ENCODE measurements around the gene FBXO36. TPM values are rescaled to one million over a fixed set of nuclear protein-coding genes. Genes with fewer than 3 reads are reported as not detected.

FBXO36 gene
- total RNA-seq, 1 experiment from 2014 or later: 3.6 TPM

- H3K4me2 ChIP-seq (ENCODE audit: low read length): no peak overlapping the region
- H3K79me2 ChIP-seq (ENCODE audit: low read length): no peaks in the 10 kb centered on the region
- no peak overlapping the region for H3K9ac ChIP-seq (ENCODE audit: low read length)
- no peaks in the 10 kb centered on the region for H3K9me2 ChIP-seq (replicated peaks; ENCODE audit: low read length)
- intact Hi-C loops (cut with micrococcal nuclease): no loop called here
- no peaks in the 10 kb centered on the region for H3K27me3 ChIP-seq (ENCODE audit: low read length)
- ChIA-PET POLR2A (ENCODE audit: unreplicated experiment) (no interaction called here), CTCF (no interaction called here)
- no peak overlapping the region for H2AFZ ChIP-seq (ENCODE audit: low read length)
- DNase-seq (peak; percentile 12), ATAC-seq (no peak)
- H3K36me3 ChIP-seq (ENCODE audit: low read depth, low read length): no peaks in the 10 kb centered on the region
- no peak overlapping the region for H3K4me3 ChIP-seq (ENCODE audit: low read length)
- H3K27ac ChIP-seq (ENCODE audit: low read length): no peak overlapping the region
- no TSS peak for BruUV-seq (replicated peaks)
- TF ChIP-seq CTCF (conservative IDR thresholded peaks at IDR 0.05; ENCODE audit: low read depth, low read length): no peak
- no peak for TF ChIP-seq EZH2 (IDR thresholded peaks at IDR 0.05; ENCODE audit: low read length, unreplicated experiment)
- no peak for TF ChIP-seq EZH2phosphoT487 (IDR thresholded peaks at IDR 0.05; ENCODE audit: borderline replicate concordance, low read length)
- H3K4me1 ChIP-seq (ENCODE audit: insufficient read depth, low read length): no peaks in the 10 kb centered on the region
- no peaks in the 10 kb centered on the region for H4K20me1 ChIP-seq (ENCODE audit: low read length)
- no peaks in the 10 kb centered on the region for H3K9me3 ChIP-seq (ENCODE audit: low read length)
- H3F3A ChIP-seq (ENCODE audit: low read length, unreplicated experiment): no peaks in the 10 kb centered on the region
Observed at GRCh38 chr2:230042195-230042594, 119.9 kb downstream of the FBXO36 start.

- POLR2A ChIA-PET (ENCODE audit: unreplicated experiment): no interaction called here
- ATAC-seq (no peak), DNase-seq (no peak)
- intact Hi-C loops (cut with micrococcal nuclease): no loop called here
- no peaks in the 10 kb centered on the region for H3K36me3 ChIP-seq (ENCODE audit: low read depth, low read length)
- no peaks in the 10 kb centered on the region for H3F3A ChIP-seq (ENCODE audit: low read length, unreplicated experiment)
- no peak overlapping the region for H3K4me2 ChIP-seq (ENCODE audit: low read length)
- H3K9me2 ChIP-seq (replicated peaks; ENCODE audit: low read length): no peaks in the 10 kb centered on the region
- H3K27ac ChIP-seq (ENCODE audit: low read length): no peak overlapping the region
- no peaks in the 10 kb centered on the region for H4K20me1 ChIP-seq (ENCODE audit: low read length)
- BruUV-seq (replicated peaks): no TSS peak
- no peaks in the 10 kb centered on the region for H3K79me2 ChIP-seq (ENCODE audit: low read length)
- no peak overlapping the region for H3K4me3 ChIP-seq (ENCODE audit: low read length)
- H3K27me3 ChIP-seq (ENCODE audit: low read length): no peaks in the 10 kb centered on the region
- no peaks in the 10 kb centered on the region for H3K4me1 ChIP-seq (ENCODE audit: insufficient read depth, low read length)
- H3K9ac ChIP-seq (ENCODE audit: low read length): no peak overlapping the region
- no peak for TF ChIP-seq EZH2 (IDR thresholded peaks at IDR 0.05; ENCODE audit: low read length, unreplicated experiment)
- TF ChIP-seq CTCF (conservative IDR thresholded peaks at IDR 0.05; ENCODE audit: low read depth, low read length): no peak
- TF ChIP-seq EZH2phosphoT487 (IDR thresholded peaks at IDR 0.05; ENCODE audit: borderline replicate concordance, low read length): no peak
- CTCF ChIA-PET: no interaction called here
- no peak overlapping the region for H2AFZ ChIP-seq (ENCODE audit: low read length)
- no peaks in the 10 kb centered on the region for H3K9me3 ChIP-seq (ENCODE audit: low read length)
Observed at GRCh38 chr2:230043025-230043424, 120.7 kb downstream of the FBXO36 start.

GRCh38 chr2:230043461-230043860 is 121.2 kb downstream of the FBXO36 start:
- no peak for ATAC-seq
- no TSS peak for BruUV-seq (replicated peaks)
- TF ChIP-seq CTCF (conservative IDR thresholded peaks at IDR 0.05; ENCODE audit: low read depth, low read length) (no peak), EZH2 (IDR thresholded peaks at IDR 0.05; ENCODE audit: low read length, unreplicated experiment) (no peak), EZH2phosphoT487 (IDR thresholded peaks at IDR 0.05; ENCODE audit: borderline replicate concordance, low read length) (no peak)

More at GRCh38 chr2:230043461-230043860, 121.2 kb downstream of the FBXO36 start:
- Histone ChIP-seq H3K9ac (ENCODE audit: low read length) (no peak overlapping the region), H3K79me2 (ENCODE audit: low read length) (no peaks in the 10 kb centered on the region), H3K36me3 (ENCODE audit: low read depth, low read length) (no peaks in the 10 kb centered on the region), H2AFZ (ENCODE audit: low read length) (no peak overlapping the region), H3K27ac (ENCODE audit: low read length) (no peak overlapping the region), H3K4me2 (ENCODE audit: low read length) (no peak overlapping the region), H3K9me3 (ENCODE audit: low read length) (no peaks in the 10 kb centered on the region), H3K27me3 (ENCODE audit: low read length) (no peaks in the 10 kb centered on the region), H3K9me2 (replicated peaks; ENCODE audit: low read length) (no peaks in the 10 kb centered on the region), H4K20me1 (ENCODE audit: low read length) (no peaks in the 10 kb centered on the region), H3K4me1 (ENCODE audit: insufficient read depth, low read length) (no peaks in the 10 kb centered on the region), H3K4me3 (ENCODE audit: low read length) (no peak overlapping the region), H3F3A (ENCODE audit: low read length, unreplicated experiment) (no peaks in the 10 kb centered on the region)
- DNase-seq: no peak
- intact Hi-C loops (cut with micrococcal nuclease): no loop called here
- POLR2A ChIA-PET (ENCODE audit: unreplicated experiment): no interaction called here
- CTCF ChIA-PET: no interaction called here

Measured in PC-3 (cell line).